ENCODE measurements around the gene DNAJC5. TPM values are rescaled to one million over a fixed set of nuclear protein-coding genes. Genes with fewer than 3 reads are reported as not detected.
A peak's percentile ranks its signal among the peaks of the same experiment; 100 is the strongest.

Gene DNAJC5
- total and polyA plus RNA-seq, 8 donors, result 20.1 to 31.5 (median 27.8) TPM

GRCh38 chr20:63945921-63946920 lies 51.3 kb downstream of the DNAJC5 start:
- peak in 3 of 6 donors; percentile 39 to 80 (median 61) for DNase-seq
- intact Hi-C loops (cut with DNase I), result no loop called here
- Histone ChIP-seq H3K4me1 (peaks cover 13 to 31% (median 22%) of the 10 kb centered on the region in 3 donors), H3K4me3 (no peak overlapping the region), H3K27me3 (no peaks in the 10 kb centered on the region), H3K27ac (no peak overlapping the region), H3K36me3 (peaks cover 0 to 34% (median 7%) of the 10 kb centered on the region in 3 donors), H3K9me3 (no peaks in the 10 kb centered on the region)
- FAIRE-seq, result no peak
- 91 to 93% methylated on average over 37 to 39 of the region's 39 CpGs for WGBS, 2 donors
- TF ChIP-seq CTCF (IDR thresholded peaks at IDR 0.05), result no peak
- no peak for ATAC-seq

GRCh38 chr20:63946986-63947637 lies 52.2 kb downstream of the DNAJC5 start:
- ATAC-seq (no peak), FAIRE-seq (no peak), DNase-seq (peak in 4 of 6 donors; percentile 23 to 70 (median 46))
- Histone ChIP-seq H3K36me3 (peaks cover 0 to 34% (median 7%) of the 10 kb centered on the region in 3 donors), H3K27me3 (no peaks in the 10 kb centered on the region), H3K4me3 (no peak overlapping the region), H3K9me3 (no peaks in the 10 kb centered on the region), H3K27ac (no peak overlapping the region), H3K4me1 (peaks cover 14 to 31% (median 23%) of the 10 kb centered on the region in 3 donors)
- no peak for TF ChIP-seq CTCF (IDR thresholded peaks at IDR 0.05)
- intact Hi-C loops (cut with DNase I), result no loop called here
- WGBS, 2 donors, result 69 to 71% methylated on average over 15 of the region's 15 CpGs

- FAIRE-seq (no peak), DNase-seq (peak in 4 of 6 donors; percentile 19 to 77 (median 42)), ATAC-seq (no peak)
- H3K36me3 ChIP-seq, result peaks cover 0 to 31% (median 7%) of the 10 kb centered on the region in 3 donors
- H3K9me3 ChIP-seq, result no peaks in the 10 kb centered on the region
- no peak overlapping the region for H3K4me3 ChIP-seq
- peaks cover 14 to 31% (median 23%) of the 10 kb centered on the region in 3 donors for H3K4me1 ChIP-seq
- 42 to 62% methylated on average over 27 of the region's 27 CpGs for WGBS, 2 donors
- no peak for TF ChIP-seq CTCF (IDR thresholded peaks at IDR 0.05)
- intact Hi-C loops (cut with DNase I), result no loop called here
- no peaks in the 10 kb centered on the region for H3K27me3 ChIP-seq
- no peak overlapping the region for H3K27ac ChIP-seq
Observed at GRCh38 chr20:63947638-63948456, 52.9 kb downstream of the DNAJC5 start.

GRCh38 chr20:63950701-63951397 lies 55.9 kb downstream of the DNAJC5 start:
- Histone ChIP-seq H3K36me3 (peaks cover 0 to under 1% (median 0%) of the 10 kb centered on the region in 3 donors), H3K4me1 (peaks cover 23 to 44% (median 23%) of the 10 kb centered on the region in 3 donors), H3K4me3 (no peak overlapping the region), H3K27me3 (no peaks in the 10 kb centered on the region), H3K27ac (peak overlapping the region in 1 of 4 donors; percentile 22), H3K9me3 (no peaks in the 10 kb centered on the region)
- WGBS, 2 donors, result 62 to 67% methylated on average over 20 of the region's 20 CpGs
- intact Hi-C loops (cut with DNase I), result no loop called here
- FAIRE-seq (no peak), ATAC-seq (no peak), DNase-seq (peak in 3 of 6 donors; percentile 16 to 80 (median 50))
- TF ChIP-seq CTCF (IDR thresholded peaks at IDR 0.05), result no peak
